Endothelial cell of umbilical vein (primary cell): Measurements from ENCODE around the gene BMP10. TPM values are rescaled to one million over a fixed set of nuclear protein-coding genes. Genes with fewer than 3 reads are reported as not detected.

Experiments
- BruUV-seq: library from RNA; stranded (reverse); fragments of 400-500 nt; replicated peaks from 2 replicates; lab custom pipeline; 2021; lab: Mats Ljungman, UMichigan
- CTCF ChIA-PET: fragments of 300-600, 350-600 bp; sonication (Branson Sonifier 250); formaldehyde crosslinking; loops from one replicate; lab custom pipeline; 2021; ENCODE audit warnings: antibody characterized with exemption, inconsistent platforms; lab: Charles Lee
- POLR2A ChIA-PET: fragments of 300-600, 350-600 bp; sonication (Branson Sonifier 250); formaldehyde crosslinking; loops from one replicate; lab custom pipeline; 2021; ENCODE audit warnings: antibody characterized with exemption, inconsistent platforms; lab: Charles Lee
- DNase-seq: peaks from one replicate; pipeline ENCODE4 v3.0.0-alpha.2; 2011; ENCODE audit warnings: low read depth, low spot score
- FAIRE-seq: peaks from 2 replicates; lab custom pipeline; 2011; peaks lifted over from hg19 to GRCh38; lab: Jason Lieb, UNC
- H2AFZ ChIP-seq: 2 replicates; pipeline ENCODE4 v1.6.0; 2012; ENCODE audit warnings: low read depth, low read length, control low read depth, inconsistent platforms
- H3K27ac ChIP-seq: 2 replicates; pipeline ENCODE4 v1.5.1; 2011; ENCODE audit warnings: low read depth, mild to moderate bottlenecking, control low read depth, low read length, moderate library complexity; ENCODE audit not compliant: insufficient read depth
- H3K27me3 ChIP-seq, 2 experiments: 2 replicates each; pipeline versions ENCODE4 v1.6.0 to v1.6.1; 2011; ENCODE audit warnings: low read length in 2 of 2, mixed read lengths in 1 of 2; ENCODE audit not compliant: control insufficient read depth in 2 of 2, insufficient read depth in 2 of 2
- H3K36me3 ChIP-seq, 2 experiments: 2 replicates in 1 of 2; 3 replicates in 1 of 2; pipeline ENCODE4 v1.5.1; 2011; ENCODE audit warnings: low read length in 2 of 2, mild to moderate bottlenecking in 1 of 2, moderate library complexity in 1 of 2; ENCODE audit not compliant: control insufficient read depth in 2 of 2, insufficient read depth in 2 of 2; ENCODE audit errors: extremely low read depth in 1 of 2
- H3K4me1 ChIP-seq: 3 replicates; pipeline ENCODE4 v1.5.1; 2011; ENCODE audit warnings: mild to moderate bottlenecking, low read length; ENCODE audit not compliant: control insufficient read depth, insufficient read depth; ENCODE audit errors: extremely low read depth
- H3K4me2 ChIP-seq: 2 replicates; pipeline ENCODE4 v1.6.1; 2011; ENCODE audit warnings: low read length, control low read depth, mixed read lengths; ENCODE audit not compliant: insufficient read depth
- H3K4me3 ChIP-seq, 3 experiments: fragments of 200-600 bp in 1 of 3; sonication (generic), shearing (Covaris generic) in 1 of 3; replicated peaks in 1 of 3; 2 replicates each; pipeline ENCODE4 v1.5.1; 2011 to 2016; ENCODE audit warnings: control low read depth in 3 of 3, low read length in 3 of 3, mild to moderate bottlenecking in 2 of 3, inconsistent platforms in 1 of 3, low read depth in 1 of 3, moderate library complexity in 1 of 3; ENCODE audit not compliant: insufficient read depth in 1 of 3
- H3K79me2 ChIP-seq: 2 replicates; pipeline ENCODE4 v1.6.0; 2012; ENCODE audit warnings: low read length, inconsistent platforms; ENCODE audit not compliant: control insufficient read depth, insufficient read depth
- H3K9ac ChIP-seq: replicated peaks from 2 replicates; pipeline ENCODE3; 2011; ENCODE audit warnings: low read length, control low read depth; ENCODE audit not compliant: insufficient read depth; ENCODE audit errors: extremely low read depth
- H3K9me1 ChIP-seq: replicated peaks from 3 replicates; pipeline ENCODE4 v1.6.0; 2011; ENCODE audit warnings: mild to moderate bottlenecking, low read length; ENCODE audit not compliant: control insufficient read depth, insufficient read depth; ENCODE audit errors: extremely low read depth
- H3K9me3 ChIP-seq: replicated peaks from 2 replicates; pipeline ENCODE4 v1.5.1; 2012; ENCODE audit warnings: low read length, inconsistent platforms; ENCODE audit not compliant: control insufficient read depth, insufficient read depth
- H4K20me1 ChIP-seq: replicated peaks from 2 replicates; pipeline ENCODE3; 2011; ENCODE audit warnings: mild to moderate bottlenecking, low read length; ENCODE audit not compliant: control insufficient read depth, insufficient read depth; ENCODE audit errors: extremely low read depth
- FOS ChIP-seq: IDR thresholded peaks from 2 replicates; pipeline ENCODE4 v1.6.1; 2011; ENCODE audit warnings: mild to moderate bottlenecking, low read length, moderate library complexity, borderline replicate concordance; ENCODE audit not compliant: insufficient read depth
- GATA2 ChIP-seq: IDR thresholded peaks from 2 replicates; pipeline ENCODE4 v1.7.0; 2011; ENCODE audit warnings: low read depth, mild to moderate bottlenecking, moderate library complexity, mixed read lengths, low read length; ENCODE audit not compliant: insufficient read length, insufficient read depth
- JUN ChIP-seq: IDR thresholded peaks from 2 replicates; pipeline ENCODE4 v1.6.1; 2011; ENCODE audit warnings: borderline replicate concordance, low read depth; ENCODE audit not compliant: insufficient read length, insufficient read depth
- POLR2A ChIP-seq: IDR thresholded peaks from 2 replicates; pipeline ENCODE4 v1.6.1; 2012; ENCODE audit warnings: low read depth, mild to moderate bottlenecking, control low read depth, low read length
- dilution Hi-C: fragments of 300-500 bp; cut with MboI; formaldehyde crosslinking; loops from one replicate; pipeline ENCODE4 v1.15.0; 2019; ENCODE audit warnings: low sequenced_read_pairs; ENCODE audit not compliant: extremely low pct_ligation_motif_present
- intact Hi-C: fragments of 100-400 bp; cut with micrococcal nuclease; formaldehyde crosslinking; loops from one replicate; pipeline ENCODE4 v1.10.0; 2022
- polyA plus RNA-seq, 4 experiments: library from polyadenylated mRNA; depleted of rRNA in 3 of 4; stranded (reverse) in 3 of 4; unstranded in 1 of 4; fragments of >200 nt; gene quantifications; 2 replicates each; pipeline versions ENCODE4 v1.2.1 to v1.2.3, GENCODE V29; 2011 to 2012; ENCODE audit warnings: missing spikeins in 1 of 4
- total RNA-seq: library from RNA; stranded (reverse); gene quantifications from 2 replicates; pipeline ENCODE4 v1.2.3, GENCODE V29; 2021

Gene BMP10
- total and polyA plus RNA-seq, 2 donors (not counting 3 experiments of a cell fraction or from before 2014, with no cell fraction given), result not detected

GRCh38 chr2:68817306-68817705 is 53.9 kb downstream of the BMP10 start:
- POLR2A ChIA-PET, result no interaction called here
- DNase-seq (no peak), FAIRE-seq (no peak)
- H3K36me3 ChIP-seq, result no peaks in the 10 kb centered on the region
- dilution Hi-C loops (no loop called here), intact Hi-C loops (no loop called here)
- H3K9me1 ChIP-seq, result no peaks in the 10 kb centered on the region
- TF ChIP-seq JUN (no peak), FOS (no peak), POLR2A (no peak), GATA2 (no peak)
- no peak overlapping the region for H3K9ac ChIP-seq
- BruUV-seq, result no TSS peak
- no peak overlapping the region for H3K4me3 ChIP-seq
- H4K20me1 ChIP-seq, result no peaks in the 10 kb centered on the region
- H2AFZ ChIP-seq, result no peak overlapping the region
- no peak overlapping the region for H3K4me2 ChIP-seq
- no peaks in the 10 kb centered on the region for H3K4me1 ChIP-seq
- no peaks in the 10 kb centered on the region for H3K79me2 ChIP-seq
- no peaks in the 10 kb centered on the region for H3K9me3 ChIP-seq
- no peaks in the 10 kb centered on the region for H3K27me3 ChIP-seq
- no peak overlapping the region for H3K27ac ChIP-seq
- CTCF ChIA-PET, result interaction anchor here (2.2 kb wide), 1 partner anchor 65 kb away, joined by 5 read pairs; no protein-coding TSS in a partner anchor

Other genes starting within 250 kb of the BMP10 start
- not detected in 2 replicates for gene PROKR1, start 227.8 kb downstream of the BMP10 start, total RNA-seq
- not detected in 2 replicates for gene PROKR1, start 227.8 kb downstream of the BMP10 start, polyA plus RNA-seq
- gene ARHGAP25, start 136.6 kb downstream of the BMP10 start, total RNA-seq, result 1.2 and 2.0 TPM in 2 replicates
- 0.50 and 0.64 TPM in 2 replicates for gene ARHGAP25, start 136.6 kb downstream of the BMP10 start, polyA plus RNA-seq
- gene GKN2, start 81.5 kb upstream of the BMP10 start, total RNA-seq, result not detected in 2 replicates
- not detected in 2 replicates for gene GKN2, start 81.5 kb upstream of the BMP10 start, polyA plus RNA-seq
- gene GKN1, start 103.2 kb upstream of the BMP10 start, total RNA-seq, result not detected in 2 replicates
- not detected in 2 replicates for gene GKN1, start 103.2 kb upstream of the BMP10 start, polyA plus RNA-seq
- 10.7 and 17.3 TPM in 2 replicates for gene ANTXR1, start 141.8 kb upstream of the BMP10 start, total RNA-seq
- gene ANTXR1, start 141.8 kb upstream of the BMP10 start, polyA plus RNA-seq, result 3.7 and 4.2 TPM in 2 replicates